ENCODE data around the gene NOL4L. TPM values are rescaled to one million over a fixed set of nuclear protein-coding genes. Genes with fewer than 3 reads are reported as not detected.
A peak's percentile ranks its signal among the peaks of the same experiment; 100 is the strongest.

The NOL4L gene
- total RNA-seq, 2 donors from 2014 or later, result 18.0 to 59.7 TPM

- no peak for DNase-seq (ENCODE audit: low spot score)
- no peak for TF ChIP-seq POLR2AphosphoS5 (IDR thresholded peaks at IDR 0.05)
- TF ChIP-seq, protein P1, sequence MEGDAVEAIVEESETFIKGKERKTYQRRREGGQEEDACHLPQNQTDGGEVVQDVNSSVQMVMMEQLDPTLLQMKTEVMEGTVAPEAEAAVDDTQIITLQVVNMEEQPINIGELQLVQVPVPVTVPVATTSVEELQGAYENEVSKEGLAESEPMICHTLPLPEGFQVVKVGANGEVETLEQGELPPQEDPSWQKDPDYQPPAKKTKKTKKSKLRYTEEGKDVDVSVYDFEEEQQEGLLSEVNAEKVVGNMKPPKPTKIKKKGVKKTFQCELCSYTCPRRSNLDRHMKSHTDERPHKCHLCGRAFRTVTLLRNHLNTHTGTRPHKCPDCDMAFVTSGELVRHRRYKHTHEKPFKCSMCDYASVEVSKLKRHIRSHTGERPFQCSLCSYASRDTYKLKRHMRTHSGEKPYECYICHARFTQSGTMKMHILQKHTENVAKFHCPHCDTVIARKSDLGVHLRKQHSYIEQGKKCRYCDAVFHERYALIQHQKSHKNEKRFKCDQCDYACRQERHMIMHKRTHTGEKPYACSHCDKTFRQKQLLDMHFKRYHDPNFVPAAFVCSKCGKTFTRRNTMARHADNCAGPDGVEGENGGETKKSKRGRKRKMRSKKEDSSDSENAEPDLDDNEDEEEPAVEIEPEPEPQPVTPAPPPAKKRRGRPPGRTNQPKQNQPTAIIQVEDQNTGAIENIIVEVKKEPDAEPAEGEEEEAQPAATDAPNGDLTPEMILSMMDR (IDR thresholded peaks at IDR 0.05), result no peak
- TF ChIP-seq POLR2A (IDR thresholded peaks at IDR 0.05), result no peak
- no peaks in the 10 kb centered on the region for H3K36me3 ChIP-seq
- peaks cover 6% of the 10 kb centered on the region for H3K4me1 ChIP-seq (replicated peaks)
- H3K9me3 ChIP-seq, result no peaks in the 10 kb centered on the region
- H3K4me3 ChIP-seq, result no peak overlapping the region
- intact Hi-C loops (cut with DNase I), result loop anchor here (10.0 kb wide), 1 partner anchor 281 kb away; the partner anchor contains the start of genes PLAGL2 and POFUT1
- H3K27me3 ChIP-seq (replicated peaks; ENCODE audit: insufficient read depth), result no peaks in the 10 kb centered on the region
- 56% methylated on average over 5 of the region's 5 CpGs for WGBS
- H3K27ac ChIP-seq, result no peak overlapping the region
Measured at GRCh38 chr20:32485770-32486478, 99.2 kb downstream of the NOL4L start.

- intact Hi-C loops (cut with DNase I), result loop anchor here (10.0 kb wide), 1 partner anchor 280 kb away; the partner anchor contains the start of genes PLAGL2 and POFUT1
- H3K27me3 ChIP-seq (replicated peaks; ENCODE audit: insufficient read depth), result no peaks in the 10 kb centered on the region
- 4% methylated on average over 20 of the region's 20 CpGs for WGBS
- DNase-seq (ENCODE audit: low spot score), result peak; percentile 64
- peak; percentile 42 for TF ChIP-seq POLR2AphosphoS5 (IDR thresholded peaks at IDR 0.05)
- no peak for TF ChIP-seq POLR2A (IDR thresholded peaks at IDR 0.05)
- TF ChIP-seq, protein P1 (IDR thresholded peaks at IDR 0.05), result peak in 3 of 4 experiments; percentile 53 to 85 (median 75)
- peak overlapping the region; percentile 87 to 93 for H3K4me3 ChIP-seq
- H3K36me3 ChIP-seq, result no peaks in the 10 kb centered on the region
- H3K4me1 ChIP-seq (replicated peaks), result peaks cover 6% of the 10 kb centered on the region
- H3K9me3 ChIP-seq, result no peaks in the 10 kb centered on the region
- peak overlapping the region; percentile 85 to 92 for H3K27ac ChIP-seq
Measured at GRCh38 chr20:32484958-32485769, 100.0 kb downstream of the NOL4L start.

GRCh38 chr20:32484225-32484957, 100.7 kb downstream of the NOL4L start:
- H3K4me1 ChIP-seq (replicated peaks), result peaks cover 6% of the 10 kb centered on the region
- intact Hi-C loops (cut with DNase I), result loop anchor here (10.0 kb wide), 1 partner anchor 280 kb away; the partner anchor contains the start of genes PLAGL2 and POFUT1
- peak; percentile 36 for DNase-seq (ENCODE audit: low spot score)

More at GRCh38 chr20:32484225-32484957, 100.7 kb downstream of the NOL4L start:
- TF ChIP-seq POLR2A (IDR thresholded peaks at IDR 0.05) (no peak), POLR2AphosphoS5 (IDR thresholded peaks at IDR 0.05) (no peak)
- TF ChIP-seq, protein P1 (IDR thresholded peaks at IDR 0.05), result no peak
- peak overlapping the region; percentile 87 to 93 for H3K4me3 ChIP-seq
- under 1% methylated on average over 68 of the region's 74 CpGs for WGBS
- no peaks in the 10 kb centered on the region for H3K9me3 ChIP-seq
- H3K27me3 ChIP-seq (replicated peaks; ENCODE audit: insufficient read depth), result no peaks in the 10 kb centered on the region
- H3K27ac ChIP-seq, result peak overlapping the region; percentile 85 to 92
- H3K36me3 ChIP-seq, result no peaks in the 10 kb centered on the region
